ENCODE results near the gene AKR1C8. TPM values are rescaled to one million over a fixed set of nuclear protein-coding genes. Genes with fewer than 3 reads are reported as not detected.

Gene AKR1C8
- total and polyA plus RNA-seq, 2 of the 13 experiments (the other 11 are each of a cell fraction or from before 2014, with no cell fraction given), result 0.12 TPM; not detected in 1

GRCh38 chr10:5219262-5219661 lies 34.3 kb upstream of the AKR1C8 start (continued):
- 0 out of 2 replicates have a peak, but pooled peaks have one; percentile 42 for TF ChIP-seq CBFB (CRISPR knock-in tag; IDR thresholded peaks at IDR 0.05)
- 0 out of 2 replicates have a peak, but pooled peaks have one; percentile 29 for TF ChIP-seq SAP130 (CRISPR knock-in tag; IDR thresholded peaks at IDR 0.05; ENCODE audit: low read depth)
- TF ChIP-seq FOSL2 (CRISPR knock-in tag; IDR thresholded peaks at IDR 0.05), result peak; percentile 48; the same call in 1 of the 2 replicates
- TF ChIP-seq ZGPAT (CRISPR knock-in tag; IDR thresholded peaks at IDR 0.05), result peak; percentile 64
- TF ChIP-seq ZMYM3 (CRISPR knock-in tag; IDR thresholded peaks at IDR 0.05), result 0 out of 2 replicates have a peak, but pooled peaks have one; percentile 22
- no peak for TF ChIP-seq ZMAT5 (CRISPR knock-in tag; IDR thresholded peaks at IDR 0.05; ENCODE audit: borderline replicate concordance, low read depth)
- peak; percentile 51 for TF ChIP-seq ELF3 (CRISPR knock-in tag; IDR thresholded peaks at IDR 0.05)
- peak; percentile 61; the same call in 1 of the 2 replicates for TF ChIP-seq BCL6 (CRISPR knock-in tag; IDR thresholded peaks at IDR 0.05)
- TF ChIP-seq BORCS8-MEF2B (CRISPR knock-in tag; IDR thresholded peaks at IDR 0.05), result no peak
- peak; percentile 54; the same call in 1 of the 2 replicates for TF ChIP-seq MIXL1 (CRISPR knock-in tag; IDR thresholded peaks at IDR 0.05)
- TF ChIP-seq NCOA2 (CRISPR knock-in tag; IDR thresholded peaks at IDR 0.05), result peak; percentile 90
- peak in 1 of 2 experiments; percentile 71; a peak in 2 of 4 replicates for TF ChIP-seq EP300 (IDR thresholded peaks at IDR 0.05; ENCODE audit: low read depth in 2 of 2, low read length in 2 of 2)
- TF ChIP-seq EP300 (CRISPR knock-in tag; IDR thresholded peaks at IDR 0.05; ENCODE audit: borderline replicate concordance), result peak; percentile 13; the same call in 1 of the 2 replicates
- TF ChIP-seq ZFY (CRISPR knock-in tag; IDR thresholded peaks at IDR 0.05), result 0 out of 2 replicates have a peak, but pooled peaks have one; percentile 15
- peak; percentile 69 for TF ChIP-seq SALL1 (CRISPR knock-in tag; IDR thresholded peaks at IDR 0.05)
- TF ChIP-seq ZNF644 (CRISPR knock-in tag; IDR thresholded peaks at IDR 0.05; ENCODE audit: low read depth), result 0 out of 2 replicates have a peak, but pooled peaks have one; percentile 37
- peak; percentile 93 for TF ChIP-seq POGZ (CRISPR knock-in tag; IDR thresholded peaks at IDR 0.05)
- TF ChIP-seq NFRKB (IDR thresholded peaks at IDR 0.05), result no peak
- TF ChIP-seq PAXIP1 (CRISPR knock-in tag; conservative IDR thresholded peaks at IDR 0.05), result peak; percentile 25; the same call in 1 of the 2 replicates
- peak; percentile 25 for TF ChIP-seq STAG1 (CRISPR knock-in tag; IDR thresholded peaks at IDR 0.05)
- TF ChIP-seq BRD4 (CRISPR knock-in tag; IDR thresholded peaks at IDR 0.05), result peak; percentile 34; the same call in 1 of the 2 replicates
- peak; percentile 21; the same call in 1 of the 2 replicates for TF ChIP-seq DPF2 (CRISPR knock-in tag; IDR thresholded peaks at IDR 0.05; ENCODE audit: borderline replicate concordance, low read depth)
- peak; percentile 77; the same call in 1 of the 2 replicates for TF ChIP-seq HDAC2 (CRISPR knock-in tag; IDR thresholded peaks at IDR 0.05)
- TF ChIP-seq ARID5B (CRISPR knock-in tag; IDR thresholded peaks at IDR 0.05), result peak; percentile 93

Data from HepG2 (cell line).